HL-60/S4 (cell line): ENCODE results near the gene SRD5A3.

Experiments
- in situ Hi-C: fragments of 300-500 bp; cut with MboI; formaldehyde crosslinking; loops from 2 replicates; pipeline ENCODE4 v1.14.3; 2022; ENCODE audit warnings: low sequenced_read_pairs

Gene SRD5A3

GRCh38 chr4:55367084-55367722, 21.2 kb downstream of the SRD5A3 start:
- in situ Hi-C loops, result no loop called here

- in situ Hi-C loops, result no loop called here
These were observed 23.9 kb downstream of the SRD5A3 start for GRCh38 chr4:55369968-55370367.

GRCh38 chr4:55372259-55372658, 26.2 kb downstream of the SRD5A3 start:
- in situ Hi-C loops, result no loop called here

- in situ Hi-C loops, result no loop called here
These were observed 27.4 kb downstream of the SRD5A3 start for GRCh38 chr4:55373461-55373860.

GRCh38 chr4:55376698-55377097, 30.7 kb downstream of the SRD5A3 start:
- in situ Hi-C loops, result no loop called here

- in situ Hi-C loops, result no loop called here
These were observed 32.8 kb downstream of the SRD5A3 start for GRCh38 chr4:55378617-55379467.

- in situ Hi-C loops, result no loop called here
These were observed 34.5 kb downstream of the SRD5A3 start for GRCh38 chr4:55380576-55380975.

GRCh38 chr4:55381502-55381901, 35.5 kb downstream of the SRD5A3 start:
- in situ Hi-C loops, result no loop called here

- in situ Hi-C loops, result no loop called here
These were observed 36.5 kb downstream of the SRD5A3 start for GRCh38 chr4:55382488-55383003.

- in situ Hi-C loops, result no loop called here
These were observed 39.2 kb downstream of the SRD5A3 start for GRCh38 chr4:55385201-55385649.

- in situ Hi-C loops, result no loop called here
These were observed 40.0 kb downstream of the SRD5A3 start for GRCh38 chr4:55386073-55386472.

GRCh38 chr4:55386840-55387239, 40.8 kb downstream of the SRD5A3 start:
- in situ Hi-C loops, result no loop called here

- in situ Hi-C loops, result no loop called here
These were observed 47.6 kb downstream of the SRD5A3 start for GRCh38 chr4:55393461-55394320.

GRCh38 chr4:55395218-55395528, 49.1 kb downstream of the SRD5A3 start:
- in situ Hi-C loops, result no loop called here

GRCh38 chr4:55395529-55396307, 49.7 kb downstream of the SRD5A3 start, which contains the start of gene TMEM165:
TSS of gene TMEM165 (plus strand) at chr4:55395957. CDS start at chr4:55396190, 233 bp downstream.
- in situ Hi-C loops, result no loop called here

GRCh38 chr4:55396308-55397125, 50.5 kb downstream of the SRD5A3 start:
- in situ Hi-C loops, result no loop called here

- in situ Hi-C loops, result no loop called here
These were observed 51.0 kb downstream of the SRD5A3 start for GRCh38 chr4:55397126-55397436.

- in situ Hi-C loops, result no loop called here
These were observed 51.7 kb downstream of the SRD5A3 start for GRCh38 chr4:55397520-55398321.

- in situ Hi-C loops, result no loop called here
These were observed 52.4 kb downstream of the SRD5A3 start for GRCh38 chr4:55398461-55398860.
